ENCODE results near the gene FGB. TPM values are rescaled to one million over a fixed set of nuclear protein-coding genes. Genes with fewer than 3 reads are reported as not detected.

FGB gene
- total RNA-seq, 2 experiments from 2014 or later, result not detected

DNA sequence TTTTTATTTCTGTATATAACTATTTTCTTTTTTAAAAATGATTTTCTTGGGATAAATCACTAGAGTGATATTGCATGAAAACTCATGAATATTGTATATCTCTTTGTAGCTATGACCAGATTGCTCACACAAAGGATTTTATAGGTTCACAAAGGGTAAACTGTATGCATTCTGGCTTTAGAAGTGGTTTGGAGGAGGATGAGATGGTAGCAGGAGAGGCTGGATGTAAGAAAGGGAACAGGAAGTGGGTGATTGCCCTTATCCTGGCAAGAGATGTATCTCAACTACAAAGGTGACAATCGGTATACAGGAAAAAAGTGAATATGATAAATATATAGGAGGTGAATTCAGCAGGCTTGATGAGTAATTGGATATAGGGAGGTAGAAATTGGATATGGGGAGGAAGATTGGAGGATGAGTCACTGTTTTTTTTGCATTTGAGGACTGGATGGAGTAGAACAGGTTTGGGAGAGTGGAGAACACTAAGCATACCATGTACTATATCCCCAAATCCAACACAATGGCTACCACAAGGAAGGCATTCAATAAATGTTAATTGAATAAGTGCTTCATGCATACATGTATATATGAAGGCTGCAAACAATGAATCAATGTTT is 39.7 kb downstream of the FGB start:
- Mint-ChIP-seq H3K4me1 (peaks cover 4% of the 10 kb centered on the region), H3K27me3 (peaks cover 12% of the 10 kb centered on the region), H3K4me3 (no peak overlapping the region), H3K27ac (no peak overlapping the region), H3K9me3 (ENCODE audit: low read depth) (no peaks in the 10 kb centered on the region), H3K36me3 (ENCODE audit: low read depth) (no peaks in the 10 kb centered on the region)
- ATAC-seq (no peak), DNase-seq (no peak)
- CTCF ChIA-PET, result interaction anchor here (1.3 to 1.4 kb wide), 2 partner anchors 15 to 24 kb away, joined by 3 to 4 read pairs; no protein-coding TSS in a partner anchor
- POLR2A ChIA-PET, result no interaction called here
- intact Hi-C loops (cut with DNase I, micrococcal nuclease), result no loop called here

DNA sequence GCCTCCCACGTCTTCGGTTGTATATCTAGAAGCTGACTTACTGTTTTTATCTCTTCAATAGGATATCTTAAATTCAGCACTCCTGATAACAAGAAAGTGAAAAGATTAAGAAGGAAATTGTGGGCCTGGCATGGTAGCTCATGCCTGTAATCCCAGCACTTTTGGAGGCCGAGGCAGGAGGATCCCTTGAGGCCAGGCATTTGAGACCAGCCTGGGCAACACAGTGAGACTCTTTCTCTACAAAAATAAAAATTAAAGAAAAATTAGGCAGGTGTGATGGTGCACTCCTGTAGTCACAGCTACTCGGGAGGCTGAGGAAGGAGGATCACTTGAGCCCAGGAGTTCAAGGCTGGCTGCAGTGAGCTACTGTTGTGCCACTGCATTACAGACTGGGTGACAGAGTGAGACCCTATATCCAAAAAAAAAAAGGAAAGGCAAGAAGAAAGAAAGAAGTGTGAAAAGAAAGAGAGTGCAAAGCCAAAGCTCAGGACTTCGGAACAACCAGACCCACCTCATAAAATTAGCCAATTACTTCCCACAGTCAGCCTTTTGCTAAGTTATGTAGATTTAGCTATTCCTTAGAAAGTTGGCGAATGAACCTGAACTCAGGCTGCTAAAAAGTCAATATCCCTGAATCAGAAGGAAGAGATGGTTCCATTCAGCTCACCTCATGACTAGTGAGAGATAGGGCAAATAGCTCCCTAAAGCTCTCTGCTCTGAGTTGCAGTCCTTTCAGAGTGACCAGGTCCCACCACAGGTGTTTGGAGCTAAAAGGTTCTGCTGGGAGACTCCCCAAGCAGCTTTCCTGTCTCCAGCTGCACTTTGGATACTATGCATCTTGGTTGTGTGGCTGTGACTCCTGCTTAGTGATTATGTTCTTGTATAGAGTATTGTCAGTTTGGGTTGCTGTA is 40.5 kb downstream of the FGB start:
- DNase-seq, result no peak
- intact Hi-C loops (cut with DNase I, micrococcal nuclease), result no loop called here
- Mint-ChIP-seq H3K27me3 (peaks cover 10% of the 10 kb centered on the region), H3K4me3 (no peak overlapping the region), H3K36me3 (ENCODE audit: low read depth) (no peaks in the 10 kb centered on the region), H3K27ac (no peak overlapping the region), H3K4me1 (peaks cover 4% of the 10 kb centered on the region), H3K9me3 (ENCODE audit: low read depth) (no peaks in the 10 kb centered on the region)
- POLR2A ChIA-PET, result interaction anchor here (0.7 kb wide), 1 partner anchor 20 kb away, joined by 4 read pairs; no protein-coding TSS in a partner anchor
- CTCF ChIA-PET, result interaction anchor here (0.6 to 1.4 kb wide), 4 partner anchors 16 to 45 kb away, joined by 3 to 4 read pairs (median 4); no protein-coding TSS in a partner anchor
- ATAC-seq, result no peak

DNA sequence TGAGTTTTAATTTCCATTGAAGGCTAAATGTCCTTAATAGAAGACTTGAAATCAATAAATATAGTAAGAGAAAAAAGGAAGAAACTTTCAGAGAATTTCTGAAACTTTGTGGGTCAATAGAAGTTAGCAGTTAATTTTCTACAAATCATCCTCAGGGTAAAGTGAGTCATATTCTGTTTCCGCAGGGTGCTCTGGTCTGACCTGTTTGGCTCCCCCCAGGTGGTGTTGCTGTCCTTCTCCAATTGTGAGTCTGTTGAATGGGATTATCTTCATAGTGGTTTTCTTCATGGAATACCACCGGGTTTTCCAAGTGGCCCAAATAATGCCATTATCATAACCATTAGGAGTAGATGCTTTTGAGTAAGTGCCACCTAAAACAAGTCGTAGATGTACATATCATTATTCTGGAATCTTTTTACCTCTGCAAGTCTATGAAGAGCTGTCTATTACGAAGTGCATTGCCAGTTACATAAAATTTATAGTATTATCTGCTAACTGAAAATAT is 41.9 kb downstream of the FGB start:
- DNase-seq (no peak), ATAC-seq (no peak)
- no peaks in the 10 kb centered on the region for H3K9me3 Mint-ChIP-seq (ENCODE audit: low read depth)
- ChIA-PET CTCF (no interaction called here), POLR2A (no interaction called here)
- H3K27ac Mint-ChIP-seq, result no peak overlapping the region
- intact Hi-C loops (cut with DNase I, micrococcal nuclease), result no loop called here
- no peaks in the 10 kb centered on the region for H3K36me3 Mint-ChIP-seq (ENCODE audit: low read depth)
- H3K4me3 Mint-ChIP-seq, result no peak overlapping the region
- peaks cover 4% of the 10 kb centered on the region for H3K4me1 Mint-ChIP-seq
- H3K27me3 Mint-ChIP-seq, result peaks cover 18% of the 10 kb centered on the region

DNA sequence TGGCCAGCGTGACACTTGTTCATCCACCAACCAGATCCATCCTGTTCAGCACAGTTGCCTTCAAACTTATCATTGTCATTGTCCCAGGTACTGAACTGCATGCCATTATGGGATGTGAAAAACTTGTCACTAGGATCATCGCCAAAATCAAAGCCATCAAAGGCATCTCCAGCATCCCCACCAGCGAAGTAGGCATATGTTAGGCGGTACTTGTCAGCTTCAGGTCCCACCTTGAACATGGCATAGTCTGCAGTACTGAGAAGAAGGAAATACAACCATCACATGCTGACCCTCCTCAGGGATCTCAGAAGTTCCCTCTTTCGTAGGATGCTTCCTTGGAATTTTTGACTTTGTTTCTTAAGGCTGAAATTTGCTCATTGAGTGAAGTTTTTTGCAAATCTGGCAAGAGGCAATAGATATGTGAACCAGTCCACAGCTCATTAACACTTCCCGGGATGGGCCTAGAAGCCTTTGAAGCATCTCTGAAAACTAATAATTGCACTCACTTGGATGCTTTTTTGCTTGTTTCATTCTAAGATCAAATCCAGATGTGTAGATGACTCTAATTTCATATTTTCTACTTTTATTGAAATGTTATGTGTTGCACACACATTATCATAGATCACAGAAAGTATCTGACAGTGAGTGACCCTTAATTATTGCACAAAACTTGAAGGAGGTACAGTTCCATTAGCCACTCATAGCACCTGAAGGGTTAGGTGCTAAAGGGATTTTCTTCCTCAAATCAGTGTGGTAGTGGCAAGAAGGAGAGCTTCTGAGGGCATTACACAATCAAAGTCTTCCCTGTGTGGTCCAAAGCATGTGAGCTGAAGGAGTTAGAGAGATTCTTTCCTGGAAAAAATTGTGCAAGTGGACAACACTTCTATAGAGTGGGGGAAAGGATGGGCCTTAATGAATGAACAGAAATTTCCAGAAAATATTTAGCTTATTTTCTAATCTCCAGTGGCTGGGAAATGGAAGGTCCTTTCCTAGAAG is 44.2 kb downstream of the FGB start:
- ATAC-seq (no peak), DNase-seq (no peak)
- CTCF ChIA-PET, result interaction anchor here (0.5 to 0.9 kb wide), 2 partner anchors 48 to 58 kb away, joined by 3 read pairs; no protein-coding TSS in a partner anchor
- no peaks in the 10 kb centered on the region for H3K4me1 Mint-ChIP-seq
- H3K36me3 Mint-ChIP-seq (ENCODE audit: low read depth), result no peaks in the 10 kb centered on the region
- no peak overlapping the region for H3K27ac Mint-ChIP-seq
- H3K9me3 Mint-ChIP-seq (ENCODE audit: low read depth), result no peaks in the 10 kb centered on the region
- intact Hi-C loops (cut with DNase I, micrococcal nuclease), result no loop called here
- H3K27me3 Mint-ChIP-seq, result peaks cover 18% of the 10 kb centered on the region
- H3K4me3 Mint-ChIP-seq, result no peak overlapping the region
- POLR2A ChIA-PET, result no interaction called here

DNA sequence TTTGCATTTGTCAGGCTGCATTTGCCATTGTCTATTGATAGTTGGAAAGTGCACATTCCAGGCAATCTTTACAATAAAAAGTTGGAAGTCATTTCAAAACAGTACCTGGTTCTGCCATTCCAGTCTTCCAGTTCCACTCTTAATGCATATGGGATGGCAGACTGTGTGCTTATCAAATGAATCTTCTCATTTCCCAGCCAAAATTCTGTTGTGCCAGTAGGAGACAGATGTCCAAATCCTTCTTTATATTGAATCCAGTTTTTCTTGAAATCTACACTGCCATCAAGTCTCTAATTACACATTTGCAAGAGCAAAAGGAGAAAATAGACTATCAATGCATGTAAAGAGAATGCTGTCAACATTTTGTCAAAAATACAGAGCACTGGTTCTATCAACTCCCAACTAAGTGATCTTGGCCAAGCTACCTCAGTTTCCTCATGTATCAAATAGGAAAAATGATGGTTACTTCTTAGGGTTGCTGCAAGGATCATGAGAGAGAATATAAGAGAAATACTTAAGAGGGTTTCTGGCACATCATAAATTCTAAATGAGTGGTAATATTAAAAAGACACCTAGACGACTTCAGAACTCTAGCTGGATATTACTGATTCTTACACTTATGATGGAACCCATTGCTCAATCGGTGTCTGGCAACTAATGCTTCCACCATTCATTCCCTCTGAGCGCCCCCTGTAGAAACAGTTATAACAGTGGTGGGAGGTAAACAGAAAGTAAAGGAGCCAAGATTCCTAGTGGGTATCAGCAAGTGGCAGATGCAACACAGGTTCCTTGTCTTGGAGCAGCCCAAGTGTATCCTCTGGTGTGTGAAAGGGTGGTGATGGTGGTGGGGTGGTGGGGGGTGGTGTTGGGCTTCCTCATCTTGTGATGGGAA is 45.8 kb downstream of the FGB start:
- peaks cover 16% of the 10 kb centered on the region for H3K27me3 Mint-ChIP-seq
- no peak overlapping the region for H3K4me3 Mint-ChIP-seq
- ChIA-PET CTCF (interaction anchor here (0.9 to 2.3 kb wide), 3 partner anchors 10 to 55 kb away, joined by 3 to 12 read pairs (median 4); no protein-coding TSS in a partner anchor), POLR2A (no interaction called here)
- H3K36me3 Mint-ChIP-seq (ENCODE audit: low read depth), result no peaks in the 10 kb centered on the region
- DNase-seq (no peak), ATAC-seq (no peak)
- no peaks in the 10 kb centered on the region for H3K9me3 Mint-ChIP-seq (ENCODE audit: low read depth)
- no peaks in the 10 kb centered on the region for H3K4me1 Mint-ChIP-seq
- intact Hi-C loops (cut with DNase I, micrococcal nuclease), result no loop called here
- H3K27ac Mint-ChIP-seq, result no peak overlapping the region

DNA sequence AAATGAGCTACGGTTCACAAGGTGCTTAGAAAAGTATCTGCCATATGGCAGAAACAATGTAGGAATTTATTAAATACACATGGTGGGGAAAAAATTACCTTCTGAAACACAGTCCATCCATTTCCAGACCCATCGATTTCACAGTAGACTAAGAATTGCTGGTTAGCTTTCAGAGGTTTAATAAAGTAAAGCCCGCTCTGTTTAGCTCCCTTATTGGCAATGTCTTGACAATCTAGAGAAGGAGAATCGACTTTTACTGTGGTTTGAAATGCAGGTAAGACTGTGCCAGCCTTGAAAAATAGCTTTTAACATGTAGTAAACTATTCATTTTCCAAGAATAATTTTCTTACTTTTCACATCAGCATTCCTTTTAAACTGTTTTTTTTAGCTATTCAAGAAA is 46.7 kb downstream of the FGB start:
- Mint-ChIP-seq H3K4me1 (no peaks in the 10 kb centered on the region), H3K36me3 (ENCODE audit: low read depth) (no peaks in the 10 kb centered on the region), H3K27ac (no peak overlapping the region), H3K4me3 (no peak overlapping the region), H3K27me3 (peaks cover 19% of the 10 kb centered on the region), H3K9me3 (ENCODE audit: low read depth) (no peaks in the 10 kb centered on the region)
- CTCF ChIA-PET, result interaction anchor here (1.4 to 2.3 kb wide), 3 partner anchors 10 to 56 kb away, joined by 4 to 12 read pairs (median 5); no protein-coding TSS in a partner anchor
- intact Hi-C loops (cut with DNase I, micrococcal nuclease), result no loop called here
- no peak for ATAC-seq
- POLR2A ChIA-PET, result no interaction called here
- no peak for DNase-seq

DNA sequence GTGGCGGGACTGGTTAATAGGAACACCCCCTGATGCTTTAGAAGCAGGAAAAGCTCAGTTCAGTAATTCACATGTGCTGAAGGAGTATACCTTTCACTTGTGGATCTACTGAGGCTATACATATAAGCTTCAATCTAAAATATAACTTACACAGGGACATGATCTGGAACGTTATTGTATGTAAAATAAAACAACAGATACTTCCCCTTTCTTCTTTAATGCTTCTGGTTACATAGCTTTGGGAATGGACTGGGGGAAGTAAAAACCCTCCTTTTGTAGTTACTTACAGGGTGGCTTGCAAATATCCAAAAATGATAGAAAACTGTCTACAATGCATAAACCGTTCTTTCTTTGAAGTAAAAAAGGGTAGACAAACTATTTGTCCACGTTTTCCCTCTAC is 47.8 kb downstream of the FGB start:
- ChIA-PET CTCF (interaction anchor here (0.7 to 2.3 kb wide), 5 partner anchors 8 to 117 kb away, joined by 3 to 12 read pairs (median 4); no protein-coding TSS in a partner anchor), POLR2A (interaction anchor here (0.6 kb wide), 1 partner anchor 128 kb away, joined by 3 read pairs; no protein-coding TSS in a partner anchor)
- Mint-ChIP-seq H3K36me3 (ENCODE audit: low read depth) (no peaks in the 10 kb centered on the region), H3K4me3 (no peak overlapping the region), H3K4me1 (no peaks in the 10 kb centered on the region), H3K27me3 (peaks cover 15% of the 10 kb centered on the region), H3K9me3 (ENCODE audit: low read depth) (no peaks in the 10 kb centered on the region), H3K27ac (no peak overlapping the region)
- ATAC-seq (no peak), DNase-seq (no peak)
- intact Hi-C loops (cut with DNase I, micrococcal nuclease), result no loop called here

DNA sequence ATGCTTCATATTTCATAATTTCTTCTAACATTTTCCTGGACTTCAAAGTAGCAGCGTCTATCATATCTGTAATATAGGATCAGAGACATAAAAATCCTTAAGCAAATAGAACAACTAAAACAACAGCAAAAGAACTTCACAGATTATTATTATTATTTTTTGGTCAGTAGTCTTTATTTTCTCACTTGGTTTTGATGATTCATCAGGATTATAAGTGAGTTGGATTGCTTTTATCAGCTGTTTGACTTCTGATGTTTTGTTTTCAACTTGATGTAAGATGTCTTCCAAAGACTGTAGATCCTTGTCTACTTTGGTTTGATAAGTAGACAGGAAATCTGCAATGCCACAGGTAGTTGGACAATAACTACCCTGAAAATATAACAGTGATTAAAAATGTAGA is 49.0 kb downstream of the FGB start:
- DNase-seq (no peak), ATAC-seq (no peak)
- Mint-ChIP-seq H3K9me3 (ENCODE audit: low read depth) (no peaks in the 10 kb centered on the region), H3K27me3 (peaks cover 15% of the 10 kb centered on the region), H3K4me3 (no peak overlapping the region), H3K4me1 (peaks cover 3% of the 10 kb centered on the region), H3K36me3 (ENCODE audit: low read depth) (no peaks in the 10 kb centered on the region), H3K27ac (no peak overlapping the region)
- POLR2A ChIA-PET, result no interaction called here
- intact Hi-C loops (cut with DNase I, micrococcal nuclease), result no loop called here
- CTCF ChIA-PET, result interaction anchor here (1.0 to 3.3 kb wide), 2 partner anchors 11 to 53 kb away, joined by 4 to 17 read pairs; no protein-coding TSS in a partner anchor

DNA sequence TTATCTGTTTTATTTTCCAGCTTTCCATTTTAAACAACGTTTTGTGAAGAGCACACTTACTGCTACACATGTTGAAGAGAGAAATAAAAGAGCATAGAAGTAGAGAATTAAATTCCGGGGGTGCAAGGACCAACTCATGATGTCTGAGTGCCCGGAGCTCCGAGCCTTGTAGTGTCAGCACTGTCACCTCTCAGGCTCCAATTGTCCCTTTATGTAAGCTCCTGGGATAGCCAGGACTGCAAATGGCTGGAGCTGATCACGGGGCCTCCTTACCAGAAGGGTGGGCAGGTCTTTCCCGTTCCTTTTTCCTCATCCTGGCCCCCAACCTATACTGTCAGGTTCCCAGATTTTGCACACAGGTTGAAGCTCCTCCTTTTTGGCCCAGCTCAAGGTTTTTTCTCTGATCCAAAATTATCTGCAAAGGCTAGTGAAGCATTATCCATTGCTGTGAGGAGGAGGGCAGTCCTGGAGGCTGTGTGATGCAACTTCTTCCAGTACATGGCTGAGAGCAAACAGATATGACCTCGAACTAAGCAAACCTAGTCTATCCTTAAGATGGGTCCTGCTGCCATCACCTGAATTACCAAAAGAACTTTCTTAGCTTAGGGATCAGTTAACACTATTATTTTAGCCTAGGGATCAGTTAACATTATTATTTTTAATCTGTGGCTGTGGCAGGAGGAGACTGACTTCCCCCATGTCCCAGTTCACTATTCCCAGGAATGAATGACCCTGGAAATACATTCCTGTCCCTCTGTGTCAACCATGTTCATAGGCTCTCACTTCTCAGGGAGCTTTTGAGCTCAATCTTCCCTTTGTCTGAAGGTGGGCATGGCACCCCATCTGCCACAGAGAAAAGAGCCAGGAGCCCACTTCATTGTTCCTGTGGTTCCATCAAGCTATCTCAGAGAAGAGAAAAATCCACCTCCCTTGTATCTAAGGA is 49.9 kb downstream of the FGB start, which contains the start of gene FGG:
Gene FGG, minus strand, starts transcription at position 185 of the 943 bp plus-strand sequence. Its CDS starts 47 bp downstream, at position 138.
- Mint-ChIP-seq H3K4me1 (peaks cover 5% of the 10 kb centered on the region), H3K27ac (no peak within 1 kb of the TSS), H3K27me3 (peaks cover 15% of the 10 kb centered on the region), H3K4me3 (no peak within 1 kb of the TSS), H3K36me3 (ENCODE audit: low read depth) (no peaks in the 10 kb centered on the region), H3K9me3 (ENCODE audit: low read depth) (no peaks in the 10 kb centered on the region)
- CTCF ChIA-PET, result interaction anchor here (1.0 to 3.3 kb wide), 5 partner anchors 10 to 60 kb away, joined by 3 to 17 read pairs (median 6); partner anchors contain the start of gene FGB
- DNase-seq (no peak), ATAC-seq (no peak)
- POLR2A ChIA-PET, result no interaction called here
- intact Hi-C loops (cut with DNase I, micrococcal nuclease), result no loop called here
